Measurements from ENCODE around the gene ZRANB1.

The ZRANB1 gene

GRCh38 chr10:125007436-125007835 is 65.5 kb downstream of the ZRANB1 start:
- H3K4me1 ChIP-seq (ENCODE audit: insufficient read depth, low read length): peaks cover 22% of the 10 kb centered on the region; the same call in 1 of the 2 replicates
- H3K36me3 ChIP-seq (ENCODE audit: insufficient read depth, low read length): peaks cover 64% of the 10 kb centered on the region
- H3K27me3 ChIP-seq (ENCODE audit: insufficient read depth, low read length): no peaks in the 10 kb centered on the region
- no peak overlapping the region for H3K27ac ChIP-seq (ENCODE audit: low read depth, low read length)
- H3K4me3 ChIP-seq (ENCODE audit: low read length): no peak overlapping the region
- WGBS: 97% methylated on average over 6 of the region's 6 CpGs
- no peak overlapping the region for H3K9ac ChIP-seq (ENCODE audit: low read depth, low read length)
- no peaks in the 10 kb centered on the region for H3K9me3 ChIP-seq (ENCODE audit: insufficient read depth, low read depth, low read length)

- no peaks in the 10 kb centered on the region for H3K27me3 ChIP-seq (ENCODE audit: insufficient read depth, low read length)
- no peak overlapping the region for H3K27ac ChIP-seq (ENCODE audit: low read depth, low read length)
- H3K9me3 ChIP-seq (ENCODE audit: insufficient read depth, low read depth, low read length): no peaks in the 10 kb centered on the region
- 86% methylated on average over 22 of the region's 22 CpGs for WGBS
- peaks cover 62% of the 10 kb centered on the region for H3K36me3 ChIP-seq (ENCODE audit: insufficient read depth, low read length)
- peaks cover 22% of the 10 kb centered on the region; the same call in 1 of the 2 replicates for H3K4me1 ChIP-seq (ENCODE audit: insufficient read depth, low read length)
- H3K4me3 ChIP-seq (ENCODE audit: low read length): no peak overlapping the region
- no peak overlapping the region for H3K9ac ChIP-seq (ENCODE audit: low read depth, low read length)
Observed at GRCh38 chr10:125008689-125009638, 67.0 kb downstream of the ZRANB1 start.

- H3K4me3 ChIP-seq (ENCODE audit: low read length): no peak overlapping the region
- H3K27ac ChIP-seq (ENCODE audit: low read depth, low read length): no peak overlapping the region
- peaks cover 20% of the 10 kb centered on the region; the same call in 1 of the 2 replicates for H3K4me1 ChIP-seq (ENCODE audit: insufficient read depth, low read length)
- H3K9ac ChIP-seq (ENCODE audit: low read depth, low read length): no peak overlapping the region
- no peaks in the 10 kb centered on the region for H3K27me3 ChIP-seq (ENCODE audit: insufficient read depth, low read length)
- no peaks in the 10 kb centered on the region for H3K9me3 ChIP-seq (ENCODE audit: insufficient read depth, low read depth, low read length)
- peaks cover 62% of the 10 kb centered on the region for H3K36me3 ChIP-seq (ENCODE audit: insufficient read depth, low read length)
- 88% methylated on average over 15 of the region's 15 CpGs for WGBS
Observed at GRCh38 chr10:125009661-125010161, 67.8 kb downstream of the ZRANB1 start.

- Histone ChIP-seq H3K4me1 (ENCODE audit: insufficient read depth, low read length) (peaks cover 19% of the 10 kb centered on the region; the same call in 1 of the 2 replicates), H3K36me3 (ENCODE audit: insufficient read depth, low read length) (peaks cover 59% of the 10 kb centered on the region), H3K9me3 (ENCODE audit: insufficient read depth, low read depth, low read length) (no peaks in the 10 kb centered on the region), H3K4me3 (ENCODE audit: low read length) (no peak overlapping the region), H3K9ac (ENCODE audit: low read depth, low read length) (no peak overlapping the region), H3K27me3 (ENCODE audit: insufficient read depth, low read length) (no peaks in the 10 kb centered on the region), H3K27ac (ENCODE audit: low read depth, low read length) (no peak overlapping the region)
- WGBS: 93% methylated on average over 5 of the region's 5 CpGs
Observed at GRCh38 chr10:125010362-125010761, 68.4 kb downstream of the ZRANB1 start.

GRCh38 chr10:125011171-125011925 is 69.4 kb downstream of the ZRANB1 start:
- H3K27ac ChIP-seq (ENCODE audit: low read depth, low read length): no peak overlapping the region
- H3K27me3 ChIP-seq (ENCODE audit: insufficient read depth, low read length): no peaks in the 10 kb centered on the region
- WGBS: 94% methylated on average over 15 of the region's 16 CpGs
- H3K36me3 ChIP-seq (ENCODE audit: insufficient read depth, low read length): peaks cover 51% of the 10 kb centered on the region
- peaks cover 19% of the 10 kb centered on the region; the same call in 1 of the 2 replicates for H3K4me1 ChIP-seq (ENCODE audit: insufficient read depth, low read length)
- no peaks in the 10 kb centered on the region for H3K9me3 ChIP-seq (ENCODE audit: insufficient read depth, low read depth, low read length)
- no peak overlapping the region for H3K4me3 ChIP-seq (ENCODE audit: low read length)
- H3K9ac ChIP-seq (ENCODE audit: low read depth, low read length): no peak overlapping the region

- no peaks in the 10 kb centered on the region for H3K9me3 ChIP-seq (ENCODE audit: insufficient read depth, low read depth, low read length)
- H3K4me1 ChIP-seq (ENCODE audit: insufficient read depth, low read length): peaks cover 19% of the 10 kb centered on the region; the same call in 1 of the 2 replicates
- WGBS: 93% methylated on average over 27 of the region's 27 CpGs
- no peak overlapping the region for H3K27ac ChIP-seq (ENCODE audit: low read depth, low read length)
- H3K27me3 ChIP-seq (ENCODE audit: insufficient read depth, low read length): no peaks in the 10 kb centered on the region
- no peak overlapping the region for H3K4me3 ChIP-seq (ENCODE audit: low read length)
- peaks cover 46% of the 10 kb centered on the region for H3K36me3 ChIP-seq (ENCODE audit: insufficient read depth, low read length)
- no peak overlapping the region for H3K9ac ChIP-seq (ENCODE audit: low read depth, low read length)
Observed at GRCh38 chr10:125011926-125012705, 70.2 kb downstream of the ZRANB1 start.

GRCh38 chr10:125012851-125013528 is 71.1 kb downstream of the ZRANB1 start:
- no peaks in the 10 kb centered on the region for H3K27me3 ChIP-seq (ENCODE audit: insufficient read depth, low read length)
- H3K9ac ChIP-seq (ENCODE audit: low read depth, low read length): no peak overlapping the region
- 89% methylated on average over 15 of the region's 15 CpGs for WGBS
- H3K4me3 ChIP-seq (ENCODE audit: low read length): no peak overlapping the region
- H3K4me1 ChIP-seq (ENCODE audit: insufficient read depth, low read length): peaks cover 19% of the 10 kb centered on the region; the same call in 1 of the 2 replicates
- H3K36me3 ChIP-seq (ENCODE audit: insufficient read depth, low read length): peaks cover 47% of the 10 kb centered on the region
- no peaks in the 10 kb centered on the region for H3K9me3 ChIP-seq (ENCODE audit: insufficient read depth, low read depth, low read length)
- H3K27ac ChIP-seq (ENCODE audit: low read depth, low read length): no peak overlapping the region

- no peak overlapping the region for H3K4me3 ChIP-seq (ENCODE audit: low read length)
- H3K9me3 ChIP-seq (ENCODE audit: insufficient read depth, low read depth, low read length): no peaks in the 10 kb centered on the region
- 91% methylated on average over 7 of the region's 7 CpGs for WGBS
- peaks cover 17% of the 10 kb centered on the region; the same call in 1 of the 2 replicates for H3K4me1 ChIP-seq (ENCODE audit: insufficient read depth, low read length)
- no peak overlapping the region for H3K27ac ChIP-seq (ENCODE audit: low read depth, low read length)
- H3K9ac ChIP-seq (ENCODE audit: low read depth, low read length): no peak overlapping the region
- H3K27me3 ChIP-seq (ENCODE audit: insufficient read depth, low read length): no peaks in the 10 kb centered on the region
- H3K36me3 ChIP-seq (ENCODE audit: insufficient read depth, low read length): peaks cover 42% of the 10 kb centered on the region
Observed at GRCh38 chr10:125013529-125013872, 71.6 kb downstream of the ZRANB1 start.

GRCh38 chr10:125014086-125014830 is 72.3 kb downstream of the ZRANB1 start:
- no peak overlapping the region for H3K4me3 ChIP-seq (ENCODE audit: low read length)
- H3K27me3 ChIP-seq (ENCODE audit: insufficient read depth, low read length): no peaks in the 10 kb centered on the region
- peaks cover 43% of the 10 kb centered on the region for H3K36me3 ChIP-seq (ENCODE audit: insufficient read depth, low read length)
- H3K27ac ChIP-seq (ENCODE audit: low read depth, low read length): no peak overlapping the region
- no peak overlapping the region for H3K9ac ChIP-seq (ENCODE audit: low read depth, low read length)
- H3K4me1 ChIP-seq (ENCODE audit: insufficient read depth, low read length): peaks cover 14% of the 10 kb centered on the region; the same call in 1 of the 2 replicates
- WGBS: 93% methylated on average over 20 of the region's 20 CpGs
- H3K9me3 ChIP-seq (ENCODE audit: insufficient read depth, low read depth, low read length): no peaks in the 10 kb centered on the region
